H1 (cell line): ENCODE results near the gene ADRA2B. TPM values are rescaled to one million over a fixed set of nuclear protein-coding genes. Genes with fewer than 3 reads are reported as not detected.

Experiments used
- CHD2 ChIP-seq: IDR thresholded peaks from 2 replicates; pipeline ENCODE4 v1.6.1; 2012; ENCODE audit warnings: low read length, improper control_type of control experiment
- MAFK ChIP-seq: IDR thresholded peaks from 2 replicates; pipeline ENCODE4 v1.6.1; 2012; ENCODE audit warnings: low read depth, mild to moderate bottlenecking, improper control_type of control experiment, low read length
- RFX5 ChIP-seq: IDR thresholded peaks from 2 replicates; pipeline ENCODE4 v1.6.1; 2011; ENCODE audit warnings: low read depth, low read length, improper control_type of control experiment, borderline replicate concordance
- RNF2 ChIP-seq: fragments of 200-900, 300-1000 bp; sonication (generic); IDR thresholded peaks from 2 replicates; pipeline ENCODE4 v1.7.1; 2016; ENCODE audit warnings: borderline replicate concordance, low read depth, mild to moderate bottlenecking, antibody characterized with exemption, low read length; ENCODE audit not compliant: poor library complexity, severe bottlenecking; ENCODE audit errors: missing control alignments
- polyA plus RNA-seq, 7 experiments: library from polyadenylated mRNA; depleted of rRNA in 3 of 7; stranded (reverse) in 5 of 7; unstranded in 2 of 7; fragments of >200 nt in 5 of 7; fragments of 200-250 nt in 2 of 7; gene quantifications; 1 replicate in 5 of 7; 2 replicates in 1 of 7; 4 replicates in 1 of 7; pipeline versions ENCODE4 v1.2.1 to v1.2.3, GENCODE V29; 2011 to 2013; ENCODE audit warnings: missing spikeins in 2 of 7, mixed read lengths in 2 of 7
- total RNA-seq: library from RNA; stranded (reverse); fragmentation: NEBNext Ultra II Directional; extraction: Animal tissue kit (Norgen Biotek cat#: 25700); gene quantifications from 2 replicates; pipeline ENCODE4 v1.2.1, GENCODE V29; 2021

ADRA2B gene
- total and polyA plus RNA-seq, 2 of the 8 experiments (the other 6 are each of a cell fraction or from before 2014, with no cell fraction given): 5.8 to 6.5 TPM

DNA sequence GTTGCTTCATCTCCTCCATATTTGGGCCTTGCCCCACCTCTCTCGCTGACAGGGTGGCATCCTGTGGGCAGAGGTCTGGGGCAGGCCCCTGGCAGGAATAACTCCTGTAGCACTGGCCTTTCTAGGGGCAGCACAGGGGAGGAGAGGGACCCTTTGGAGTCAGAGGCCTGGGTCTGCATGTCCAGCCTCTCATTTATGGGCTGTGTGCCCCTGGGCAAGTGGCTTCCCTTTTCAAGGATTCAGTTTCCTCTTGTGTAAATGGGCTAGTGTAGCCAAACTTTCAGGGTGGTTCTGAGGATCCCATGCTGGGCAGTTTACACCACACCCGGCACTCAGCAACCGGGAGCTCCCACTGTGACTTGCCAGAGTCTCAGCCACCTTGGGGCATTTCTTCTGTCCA, 23.4 kb downstream of the ADRA2B start (continued):
- TF ChIP-seq RNF2 (no peak), RFX5 (no peak), MAFK (no peak), CHD2 (no peak)
